ENCODE measurements around the gene LOXL1. TPM values are rescaled to one million over a fixed set of nuclear protein-coding genes. Genes with fewer than 3 reads are reported as not detected.

LOXL1 gene
- total and polyA plus RNA-seq, 2 of the 4 experiments (the other 2 are of a cell fraction) = 148 to 332 TPM

- TF ChIP-seq MAFK (IDR thresholded peaks at IDR 0.05; ENCODE audit: low read depth, low read length) = no peak
- no peak for TF ChIP-seq CEBPB (IDR thresholded peaks at IDR 0.05; ENCODE audit: low read depth, low read length)
- TF ChIP-seq RCOR1 (IDR thresholded peaks at IDR 0.05; ENCODE audit: insufficient replicate concordance, low read length) = no peak
- no peak for TF ChIP-seq NFE2L2 (IDR thresholded peaks at IDR 0.05; ENCODE audit: low read depth, low read length)
- TF ChIP-seq USF2 (IDR thresholded peaks at IDR 0.05; ENCODE audit: low read depth, low read length) = no peak
Observed at GRCh38 chr15:73928241-73928579, 1.9 kb downstream of the LOXL1 start (continued).
